Naive thymus-derived CD4-positive, alpha-beta T cell (primary cell): Measurements from ENCODE around the gene SPINK8. TPM values are rescaled to one million over a fixed set of nuclear protein-coding genes. Genes with fewer than 3 reads are reported as not detected.

ENCODE experiments used
- ATAC-seq: fragments of 150-1000 bp; cut with Tn5 transposase; 2 replicates; pipeline ENCODE4 v1.10.0; 2021; ENCODE audit warnings: mild to moderate bottlenecking, moderate library complexity
- CTCF ChIA-PET: fragments of 350-600 bp; sonication (Branson Sonifier 250); formaldehyde crosslinking; loops from one replicate; lab custom pipeline; 2021; ENCODE audit warnings: antibody characterized with exemption; lab: Charles Lee
- POLR2A ChIA-PET: fragments of 350-600 bp; sonication (Branson Sonifier 250); formaldehyde crosslinking; loops from one replicate; lab custom pipeline; 2021; ENCODE audit warnings: antibody characterized with exemption, inconsistent platforms; lab: Charles Lee
- DNase-seq, 9 donors: peaks; one replicate each; pipeline versions ENCODE4 v3.0.0 to v3.0.0-alpha.2; 2020 to 2022; ENCODE audit warnings: mixed read lengths in 1 of 9
- H3K27ac ChIP-seq: one replicate; pipeline ENCODE4 v1.7.0; 2013; ENCODE audit warnings: mild to moderate bottlenecking, low read depth, low read length, moderate library complexity
- H3K27me3 ChIP-seq, 2 donors: one replicate each; pipeline ENCODE4 v1.7.0; 2013; ENCODE audit warnings: low read length in 2 of 2, mild to moderate bottlenecking in 2 of 2, moderate library complexity in 2 of 2; ENCODE audit not compliant: control insufficient read depth in 2 of 2, insufficient read depth in 2 of 2
- H3K36me3 ChIP-seq, 3 experiments: 1 replicate in 2 of 3; 2 replicates in 1 of 3; pipeline ENCODE4 v1.7.0; 2013; ENCODE audit warnings: low read length in 3 of 3, mild to moderate bottlenecking in 3 of 3, moderate library complexity in 1 of 3; ENCODE audit not compliant: insufficient read depth in 3 of 3, control insufficient read depth in 2 of 3
- H3K4me1 ChIP-seq, 2 donors: one replicate each; pipeline ENCODE4 v1.7.0; 2013; ENCODE audit warnings: low read length in 2 of 2, mild to moderate bottlenecking in 2 of 2, moderate library complexity in 1 of 2; ENCODE audit not compliant: control insufficient read depth in 2 of 2, insufficient read depth in 2 of 2
- H3K4me3 ChIP-seq: 2 replicates; pipeline ENCODE4 v1.7.0; 2013; ENCODE audit warnings: mild to moderate bottlenecking, low read length
- H3K9me3 ChIP-seq, 3 experiments: 1 replicate in 2 of 3; 2 replicates in 1 of 3; pipeline ENCODE4 v1.7.0; 2013; ENCODE audit warnings: low read length in 3 of 3; ENCODE audit not compliant: control insufficient read depth in 2 of 3
- H3K27ac Mint-ChIP-seq, 9 donors: one replicate each; pipeline ENCODE4 v1.8.0; 2020 to 2022; ENCODE audit warnings: mixed read lengths in 9 of 9, mild to moderate bottlenecking in 8 of 9, moderate library complexity in 5 of 9, inconsistent platforms in 2 of 9
- H3K27me3 Mint-ChIP-seq, 5 donors: one replicate each; pipeline ENCODE4 v1.8.0; 2021 to 2022; ENCODE audit warnings: mixed read lengths in 5 of 5, mild to moderate bottlenecking in 1 of 5
- H3K36me3 Mint-ChIP-seq, 5 donors: one replicate each; pipeline ENCODE4 v1.8.0; 2020 to 2022; ENCODE audit warnings: mixed read lengths in 5 of 5, mild to moderate bottlenecking in 3 of 5, inconsistent platforms in 1 of 5
- H3K4me1 Mint-ChIP-seq, 7 donors: one replicate each; pipeline ENCODE4 v1.8.0; 2020 to 2022; ENCODE audit warnings: mixed read lengths in 7 of 7, mild to moderate bottlenecking in 3 of 7, inconsistent platforms in 1 of 7
- H3K4me3 Mint-ChIP-seq, 10 donors: one replicate each; pipeline ENCODE4 v1.8.0; 2020 to 2022; ENCODE audit warnings: mild to moderate bottlenecking in 10 of 10, mixed read lengths in 10 of 10, moderate library complexity in 6 of 10, inconsistent platforms in 2 of 10
- H3K9me3 Mint-ChIP-seq, 11 donors: one replicate each; pipeline ENCODE4 v1.8.0; 2020 to 2022; ENCODE audit warnings: mixed read lengths in 11 of 11, mild to moderate bottlenecking in 4 of 11, inconsistent platforms in 1 of 11, moderate library complexity in 1 of 11
- intact Hi-C, 2 donors: fragments of 100-400 bp; cut with micrococcal nuclease; formaldehyde crosslinking; loops; one replicate each; pipeline ENCODE4 v1.15.1; 2023
- polyA plus RNA-seq, 2 donors: library from polyadenylated mRNA; unstranded; fragments of 300-500 nt; fragmentation: Illumina TruSeq; gene quantifications; one replicate each; pipeline ENCODE4 v1.2.3, GENCODE V29; 2021
- total RNA-seq, 6 experiments: library from RNA in 5 of 6; stranded (reverse) in 5 of 6; gene quantifications; 1 replicate in 5 of 6; 2 replicates in 1 of 6; pipeline ENCODE4 v1.2.3 and lab custom pipeline; 2021 to 2026

Gene SPINK8
- total and polyA plus RNA-seq, 7 experiments from 2014 or later: not detected

- H3K27ac ChIP-seq: no peak overlapping the region
- H3K36me3 ChIP-seq: peaks cover 0 to 1% (median 0%) of the 10 kb centered on the region in 3 experiments
- H3K27me3 ChIP-seq: no peaks in the 10 kb centered on the region
- POLR2A ChIA-PET: no interaction called here
- CTCF ChIA-PET: no interaction called here
- H3K27ac Mint-ChIP-seq: no peak overlapping the region
- H3K9me3 Mint-ChIP-seq: peaks cover 0 to 7% (median 2%) of the 10 kb centered on the region in 11 donors
- H3K9me3 ChIP-seq: no peaks in the 10 kb centered on the region
- no peak overlapping the region for H3K4me3 Mint-ChIP-seq
- no peak overlapping the region for H3K4me3 ChIP-seq
- peaks cover 10 to 17% (median 13%) of the 10 kb centered on the region in 7 donors for H3K4me1 Mint-ChIP-seq
- no peaks in the 10 kb centered on the region for H3K4me1 ChIP-seq
- intact Hi-C loops: loop anchor here in 1 of 2 donors (10.0 kb wide), 1 partner anchor 329 kb away; the partner anchor contains the start of gene SLC26A6
- ATAC-seq (no peak), DNase-seq (no peak)
- H3K36me3 Mint-ChIP-seq: peaks cover 0 to 15% (median 0%) of the 10 kb centered on the region in 5 donors
- peaks cover 5 to 40% (median 15%) of the 10 kb centered on the region in 5 donors for H3K27me3 Mint-ChIP-seq
These were observed 27.2 kb downstream of the SPINK8 start for GRCh38 chr3:48306290-48306689.

GRCh38 chr3:48305396-48305795 lies 28.1 kb downstream of the SPINK8 start:
- no peak for ATAC-seq
- Histone ChIP-seq H3K27ac (no peak overlapping the region), H3K4me3 (no peak overlapping the region), H3K9me3 (no peaks in the 10 kb centered on the region), H3K27me3 (no peaks in the 10 kb centered on the region), H3K4me1 (peaks cover 1 to 2% of the 10 kb centered on the region in 2 donors), H3K36me3 (peaks cover 0 to 6% (median 0%) of the 10 kb centered on the region in 3 experiments)
- Mint-ChIP-seq H3K4me1 (peaks cover 13 to 20% (median 16%) of the 10 kb centered on the region in 7 donors), H3K9me3 (peaks cover 0 to 7% (median 2%) of the 10 kb centered on the region in 11 donors), H3K4me3 (no peak overlapping the region), H3K27ac (no peak overlapping the region), H3K36me3 (peaks cover 0 to 9% (median 0%) of the 10 kb centered on the region in 5 donors), H3K27me3 (peaks cover 0 to 33% (median 15%) of the 10 kb centered on the region in 5 donors)
- DNase-seq: no peak
- ChIA-PET POLR2A (no interaction called here), CTCF (no interaction called here)
- intact Hi-C loops: loop anchor here in 1 of 2 donors (10.0 kb wide), 1 partner anchor 329 kb away; the partner anchor contains the start of gene SLC26A6

- Mint-ChIP-seq H3K27ac (peak overlapping the region in 3 of 9 donors; percentile 85 to 96 (median 94)), H3K36me3 (peaks cover 0 to 9% (median 0%) of the 10 kb centered on the region in 5 donors), H3K4me3 (peak overlapping the region; percentile 63 to 97 (median 91)), H3K9me3 (peaks cover 0 to 7% (median 2%) of the 10 kb centered on the region in 11 donors), H3K4me1 (peaks cover 26 to 39% (median 36%) of the 10 kb centered on the region in 7 donors), H3K27me3 (peaks cover 0 to 20% (median 4%) of the 10 kb centered on the region in 5 donors)
- intact Hi-C loops: loop anchor here (5.0 to 10.0 kb wide), 5 partner anchors 332 to 1554 kb away; partner anchors contain the start of genes QRICH1 (in 1 of the 2), SLC26A6 (in 1 of the 2), SMARCC1 (in 1 of the 2) and TRAIP (in 1 of the 2)
- H3K9me3 ChIP-seq: no peaks in the 10 kb centered on the region
- H3K4me3 ChIP-seq: no peak overlapping the region
- no peak overlapping the region for H3K27ac ChIP-seq
- H3K27me3 ChIP-seq: no peaks in the 10 kb centered on the region
- H3K4me1 ChIP-seq: peaks cover 10 to 12% of the 10 kb centered on the region in 2 donors
- peaks cover 0 to 10% (median 0%) of the 10 kb centered on the region in 3 experiments for H3K36me3 ChIP-seq
- ChIA-PET CTCF (no interaction called here), POLR2A (no interaction called here)
- no peak for ATAC-seq
- no peak for DNase-seq
These were observed 30.4 kb downstream of the SPINK8 start for GRCh38 chr3:48303021-48303420.

- Histone ChIP-seq H3K4me1 (peaks cover 10 to 12% of the 10 kb centered on the region in 2 donors), H3K9me3 (no peaks in the 10 kb centered on the region), H3K4me3 (peak overlapping the region; percentile 89), H3K27ac (peak overlapping the region; percentile 96), H3K27me3 (no peaks in the 10 kb centered on the region), H3K36me3 (peaks cover 4 to 23% (median 7%) of the 10 kb centered on the region in 3 experiments)
- POLR2A ChIA-PET: interaction anchor here (0.6 to 1.0 kb wide), 5 partner anchors 20 to 255 kb away, joined by 3 to 8 read pairs (median 4); partner anchors contain the start of genes PFKFB4 and ZNF589
- Mint-ChIP-seq H3K9me3 (peaks cover 0 to 7% (median 2%) of the 10 kb centered on the region in 11 donors), H3K4me1 (peaks cover 24 to 46% (median 40%) of the 10 kb centered on the region in 7 donors), H3K27me3 (peaks cover 0 to 15% (median 2%) of the 10 kb centered on the region in 5 donors), H3K36me3 (peaks cover under 1 to 9% (median 8%) of the 10 kb centered on the region in 5 donors), H3K4me3 (peak overlapping the region; percentile 84 to 97 (median 91)), H3K27ac (peak overlapping the region; percentile 81 to 98 (median 94))
- ATAC-seq (peak; percentile 5), DNase-seq (no peak)
- CTCF ChIA-PET: no interaction called here
- intact Hi-C loops: loop anchor here (1.0 to 10.0 kb wide), 16 partner anchors 28 to 1556 kb away; partner anchors contain the start of genes CDC25A (in 2 of the 2), SLC26A6 (in 2 of the 2), ZNF589 (in 2 of the 2) and CCDC51 (in 1 of the 2)
These were observed 31.7 kb downstream of the SPINK8 start for GRCh38 chr3:48301800-48302166.

- Mint-ChIP-seq H3K27me3 (peaks cover 0 to 13% (median 0%) of the 10 kb centered on the region in 5 donors), H3K27ac (peak within 1 kb of the TSS; percentile 81 to 98 (median 94)), H3K4me1 (peaks cover 26 to 47% (median 40%) of the 10 kb centered on the region in 7 donors), H3K9me3 (peaks cover 0 to 7% (median 2%) of the 10 kb centered on the region in 11 donors), H3K4me3 (peak within 1 kb of the TSS; percentile 84 to 97 (median 91)), H3K36me3 (peaks cover 6 to 15% (median 13%) of the 10 kb centered on the region in 5 donors)
- Histone ChIP-seq H3K9me3 (no peaks in the 10 kb centered on the region), H3K4me3 (peak within 1 kb of the TSS; percentile 89), H3K36me3 (peaks cover 6 to 29% (median 8%) of the 10 kb centered on the region in 3 experiments), H3K27me3 (no peaks in the 10 kb centered on the region), H3K4me1 (peaks cover 10 to 12% of the 10 kb centered on the region in 2 donors), H3K27ac (peak within 1 kb of the TSS; percentile 96)
- peak; percentile 69 to 95 (median 81) for DNase-seq
- POLR2A ChIA-PET: interaction anchor here (0.6 to 1.2 kb wide), 10 partner anchors 20 to 255 kb away, joined by 3 to 8 read pairs (median 4); partner anchors contain the start of genes PFKFB4 and ZNF589
- peak; percentile 97 for ATAC-seq
- intact Hi-C loops: loop anchor here (1.0 to 10.0 kb wide), 16 partner anchors 28 to 1556 kb away; partner anchors contain the start of genes CDC25A (in 2 of the 2), SLC26A6 (in 2 of the 2), ZNF589 (in 2 of the 2) and CCDC51 (in 1 of the 2)
- CTCF ChIA-PET: interaction anchor here (0.9 to 1.9 kb wide), 3 partner anchors 27 to 135 kb away, joined by 4 to 8 read pairs (median 5); no protein-coding TSS in a partner anchor
These were observed 32.3 kb downstream of the SPINK8 start, which contains the start of gene NME6 for GRCh38 chr3:48301020-48301799. Gene NME6, minus strand, starts transcription at chr3:48301367.
